Naive B cell (primary cell): ENCODE data around the gene SRD5A3. TPM values are rescaled to one million over a fixed set of nuclear protein-coding genes. Genes with fewer than 3 reads are reported as not detected.
A peak's percentile ranks its signal among the peaks of the same experiment; 100 is the strongest.

ENCODE experiments used
- ATAC-seq, 2 donors: fragments of 150-1000 bp; cut with Tn5 transposase; 2 replicates each; pipeline ENCODE4 v1.10.0; 2021; ENCODE audit warnings: low read depth in 2 of 2, mild to moderate bottlenecking in 2 of 2, moderate library complexity in 2 of 2
- DNase-seq: peaks from one replicate; pipeline ENCODE4 v3.0.0; 2022
- H3K27ac Mint-ChIP-seq, 6 donors: one replicate each; pipeline ENCODE4 v1.8.0; 2020 to 2022; ENCODE audit warnings: mild to moderate bottlenecking in 6 of 6, mixed read lengths in 6 of 6, moderate library complexity in 5 of 6, inconsistent platforms in 2 of 6
- H3K27me3 Mint-ChIP-seq, 3 donors: one replicate each; pipeline ENCODE4 v1.8.0; 2021 to 2022; ENCODE audit warnings: mixed read lengths in 3 of 3, mild to moderate bottlenecking in 1 of 3
- H3K36me3 Mint-ChIP-seq, 2 donors: one replicate each; pipeline ENCODE4 v1.8.0; 2020 to 2022; ENCODE audit warnings: mixed read lengths in 2 of 2, inconsistent platforms in 1 of 2, mild to moderate bottlenecking in 1 of 2
- H3K4me1 Mint-ChIP-seq, 3 donors: one replicate each; pipeline ENCODE4 v1.8.0; 2020 to 2022; ENCODE audit warnings: mixed read lengths in 3 of 3, inconsistent platforms in 1 of 3, mild to moderate bottlenecking in 1 of 3, moderate library complexity in 1 of 3
- H3K4me3 Mint-ChIP-seq, 8 donors: one replicate each; pipeline ENCODE4 v1.8.0; 2020 to 2022; ENCODE audit warnings: mild to moderate bottlenecking in 8 of 8, mixed read lengths in 8 of 8, moderate library complexity in 8 of 8, inconsistent platforms in 2 of 8
- H3K9me3 Mint-ChIP-seq, 7 donors: one replicate each; pipeline ENCODE4 v1.8.0; 2020 to 2022; ENCODE audit warnings: mixed read lengths in 7 of 7, mild to moderate bottlenecking in 5 of 7, inconsistent platforms in 2 of 7, moderate library complexity in 1 of 7
- polyA plus RNA-seq, 6 donors: library from polyadenylated mRNA; unstranded; fragments of 300-500 nt; fragmentation: Illumina TruSeq; gene quantifications; one replicate each; pipeline ENCODE4 v1.2.3, GENCODE V29; 2021; ENCODE audit warnings: low read depth in 6 of 6

The SRD5A3 gene
- polyA plus RNA-seq, 6 donors from 2014 or later = 3.9 to 9.6 (median 5.5) TPM

GRCh38 chr4:55395218-55395528 lies 49.1 kb downstream of the SRD5A3 start:
- no peaks in the 10 kb centered on the region for H3K27me3 Mint-ChIP-seq
- H3K27ac Mint-ChIP-seq = peak overlapping the region; percentile 98 to 100 (median 99)
- H3K4me1 Mint-ChIP-seq = peaks cover 33 to 38% (median 36%) of the 10 kb centered on the region in 3 donors
- no peaks in the 10 kb centered on the region for H3K9me3 Mint-ChIP-seq
- H3K4me3 Mint-ChIP-seq = peak overlapping the region; percentile 92 to 100 (median 96)
- ATAC-seq (no peak), DNase-seq (no peak)
- peaks cover 0 to 8% of the 10 kb centered on the region in 2 donors for H3K36me3 Mint-ChIP-seq

GRCh38 chr4:55395529-55396307 lies 49.7 kb downstream of the SRD5A3 start, which contains the start of gene TMEM165:
TMEM165 (plus strand) TSS chr4:55395957; CDS start chr4:55396190, 233 bp downstream.
- H3K27ac Mint-ChIP-seq = peak within 1 kb of the TSS; percentile 98 to 100 (median 99)
- peak within 1 kb of the TSS; percentile 92 to 100 (median 96) for H3K4me3 Mint-ChIP-seq
- DNase-seq (peak; percentile 92), ATAC-seq (peak; percentile 83 to 85)
- no peaks in the 10 kb centered on the region for H3K27me3 Mint-ChIP-seq
- H3K4me1 Mint-ChIP-seq = peaks cover 37 to 42% (median 40%) of the 10 kb centered on the region in 3 donors
- no peaks in the 10 kb centered on the region for H3K9me3 Mint-ChIP-seq
- peaks cover 0 to 8% of the 10 kb centered on the region in 2 donors for H3K36me3 Mint-ChIP-seq

DNA sequence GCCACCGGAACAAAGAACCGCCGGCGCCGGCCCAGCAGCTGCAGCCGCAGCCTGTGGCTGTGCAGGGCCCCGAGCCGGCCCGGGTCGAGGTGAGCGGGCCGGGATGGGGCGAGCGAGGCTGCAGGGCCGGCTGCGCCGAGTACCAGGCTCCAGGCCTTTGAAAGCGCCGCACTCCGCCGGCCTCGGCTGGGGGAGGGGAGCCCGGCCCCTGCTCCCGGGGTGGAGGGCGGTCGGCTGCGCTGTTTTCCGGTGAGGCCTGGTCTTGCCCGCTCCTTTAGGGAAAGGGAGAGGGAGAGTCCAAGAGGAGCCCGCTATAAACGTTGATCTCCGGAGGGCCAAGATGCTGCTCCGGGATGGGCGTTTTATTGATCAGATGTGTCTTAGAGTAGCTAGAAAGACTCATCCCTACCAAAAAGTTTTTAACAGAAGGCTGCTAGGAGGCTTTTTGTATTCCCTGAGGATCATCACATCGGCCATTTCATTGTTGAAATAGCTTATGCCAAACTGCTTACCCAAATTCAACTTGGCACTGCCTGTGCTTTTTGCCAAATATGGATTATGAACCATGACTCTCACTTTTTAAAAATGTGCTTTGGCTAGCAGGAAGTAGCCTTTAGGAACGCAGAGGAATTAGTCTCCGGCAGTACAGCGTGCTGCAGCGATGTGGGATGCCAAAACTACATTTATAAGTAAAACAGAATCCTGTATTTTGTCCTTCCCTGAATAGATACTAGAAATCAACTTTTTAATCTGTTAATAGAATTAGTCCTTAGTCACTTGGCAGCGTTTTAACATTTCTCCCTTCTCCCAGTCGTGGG lies 50.5 kb downstream of the SRD5A3 start:
- H3K27me3 Mint-ChIP-seq = no peaks in the 10 kb centered on the region
- H3K27ac Mint-ChIP-seq = peak overlapping the region; percentile 9 to 100 (median 90)
- H3K4me3 Mint-ChIP-seq = peak overlapping the region; percentile 79 to 100 (median 96)
- H3K36me3 Mint-ChIP-seq = peaks cover 4 to 8% of the 10 kb centered on the region in 2 donors
- DNase-seq (no peak), ATAC-seq (no peak)
- no peaks in the 10 kb centered on the region for H3K9me3 Mint-ChIP-seq
- H3K4me1 Mint-ChIP-seq = peaks cover 43 to 45% (median 44%) of the 10 kb centered on the region in 3 donors

DNA sequence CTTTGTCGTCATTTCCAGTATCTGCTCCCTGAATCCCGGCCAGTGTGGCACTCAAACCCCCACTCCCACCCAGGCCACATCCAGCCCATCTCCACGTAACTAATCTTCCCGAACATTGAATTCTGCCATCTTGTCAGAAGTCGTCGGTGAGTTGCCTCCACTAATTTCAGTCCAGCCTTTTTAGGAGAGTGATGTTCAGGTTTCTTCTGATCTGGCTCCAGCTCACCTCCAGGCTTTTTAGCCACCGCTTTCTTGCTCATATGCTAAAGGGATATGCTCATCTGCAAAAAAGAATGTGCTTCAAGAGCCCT lies 51.0 kb downstream of the SRD5A3 start:
- H3K36me3 Mint-ChIP-seq = peaks cover 4 to 8% of the 10 kb centered on the region in 2 donors
- ATAC-seq (no peak), DNase-seq (no peak)
- no peaks in the 10 kb centered on the region for H3K9me3 Mint-ChIP-seq
- H3K27me3 Mint-ChIP-seq = no peaks in the 10 kb centered on the region
- peak overlapping the region; percentile 79 to 96 (median 92) for H3K4me3 Mint-ChIP-seq
- peak overlapping the region in 5 of 6 donors; percentile 82 to 99 (median 93) for H3K27ac Mint-ChIP-seq
- H3K4me1 Mint-ChIP-seq = peaks cover 43 to 45% (median 44%) of the 10 kb centered on the region in 3 donors

DNA sequence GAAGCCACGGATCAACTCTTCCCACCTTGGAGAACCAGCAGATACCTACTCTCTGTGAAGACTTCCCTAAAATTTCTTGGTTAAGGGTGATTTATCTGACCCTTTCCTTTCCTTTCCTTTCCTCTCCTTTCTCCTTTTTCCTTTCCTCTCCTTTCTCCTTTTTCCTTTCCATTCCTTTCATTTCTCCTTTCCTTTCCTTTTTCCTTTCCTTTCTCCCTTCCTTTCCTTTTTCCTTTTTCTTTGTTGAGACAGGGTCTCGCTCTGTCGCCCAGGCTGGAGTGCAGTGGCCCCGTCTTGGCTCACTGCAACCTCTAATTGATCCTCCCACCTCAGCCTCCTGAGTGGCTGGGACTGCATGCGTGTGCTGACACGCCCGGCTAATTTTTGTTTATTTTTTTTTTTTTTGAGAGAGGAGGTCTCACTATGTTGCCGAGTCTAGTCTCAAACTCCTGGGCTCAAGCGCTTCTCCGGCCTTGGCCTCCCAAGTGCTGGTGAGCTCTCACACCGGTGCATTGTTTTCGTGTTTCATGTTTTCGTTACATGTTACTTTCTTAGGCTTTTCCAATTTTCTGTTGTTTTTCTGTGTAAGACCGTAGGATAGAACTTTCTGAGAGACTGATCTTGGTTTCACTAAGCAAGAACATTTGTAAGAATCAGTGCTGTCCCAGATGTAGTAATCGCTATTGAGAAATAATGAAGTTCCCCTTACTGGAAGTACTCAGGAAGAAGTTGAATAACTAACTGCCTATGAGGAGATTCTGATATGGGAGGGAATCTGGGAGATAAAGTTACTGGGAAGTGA lies 51.7 kb downstream of the SRD5A3 start:
- peaks cover 43 to 48% (median 44%) of the 10 kb centered on the region in 3 donors for H3K4me1 Mint-ChIP-seq
- ATAC-seq = no peak
- H3K27me3 Mint-ChIP-seq = no peaks in the 10 kb centered on the region
- H3K36me3 Mint-ChIP-seq = peaks cover 4 to 8% of the 10 kb centered on the region in 2 donors
- H3K27ac Mint-ChIP-seq = peak overlapping the region; percentile 78 to 99 (median 92)
- no peak for DNase-seq
- H3K4me3 Mint-ChIP-seq = peak overlapping the region; percentile 79 to 96 (median 92)
- no peaks in the 10 kb centered on the region for H3K9me3 Mint-ChIP-seq

DNA sequence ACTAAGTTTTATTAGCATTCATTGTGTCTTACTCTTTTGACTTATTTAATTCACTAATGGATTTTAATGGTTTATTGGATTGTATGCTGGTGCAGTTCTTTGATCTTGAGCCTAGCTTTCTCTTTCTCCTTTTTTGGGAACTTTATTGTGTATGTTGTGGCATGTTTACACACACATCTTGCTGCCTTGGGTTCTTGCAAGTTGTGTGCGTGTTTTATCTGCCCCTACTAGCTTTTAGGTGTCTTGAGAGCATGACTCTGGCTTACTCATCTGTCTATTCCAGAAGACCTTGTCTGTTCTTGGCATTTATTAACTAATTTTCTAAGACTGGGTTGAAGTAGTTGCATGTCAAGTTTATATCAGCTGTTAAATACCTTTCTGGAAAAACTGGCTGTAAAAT lies 52.4 kb downstream of the SRD5A3 start:
- ATAC-seq = no peak
- no peak for DNase-seq
- H3K9me3 Mint-ChIP-seq = no peaks in the 10 kb centered on the region
- H3K27ac Mint-ChIP-seq = peak overlapping the region in 1 of 6 donors; percentile 99
- H3K4me1 Mint-ChIP-seq = peaks cover 43 to 52% (median 45%) of the 10 kb centered on the region in 3 donors
- H3K4me3 Mint-ChIP-seq = peak overlapping the region in 5 of 8 donors; percentile 7 to 96 (median 91)
- H3K27me3 Mint-ChIP-seq = no peaks in the 10 kb centered on the region
- peaks cover 4 to 8% of the 10 kb centered on the region in 2 donors for H3K36me3 Mint-ChIP-seq

- Mint-ChIP-seq H3K27ac (peak overlapping the region in 4 of 6 donors; percentile 24 to 75 (median 56)), H3K36me3 (peaks cover 4 to 8% of the 10 kb centered on the region in 2 donors), H3K4me1 (peaks cover 47 to 55% (median 50%) of the 10 kb centered on the region in 3 donors), H3K9me3 (no peaks in the 10 kb centered on the region), H3K27me3 (no peaks in the 10 kb centered on the region), H3K4me3 (peak overlapping the region in 7 of 8 donors; percentile 3 to 92 (median 61))
- DNase-seq (no peak), ATAC-seq (no peak)
Observed at GRCh38 chr4:55398966-55399365, 52.9 kb downstream of the SRD5A3 start.

- Mint-ChIP-seq H3K4me3 (peak overlapping the region in 2 of 8 donors; percentile 67 to 92), H3K27me3 (no peaks in the 10 kb centered on the region), H3K27ac (peak overlapping the region in 2 of 6 donors; percentile 24 to 75), H3K9me3 (no peaks in the 10 kb centered on the region), H3K4me1 (peaks cover 44 to 55% (median 51%) of the 10 kb centered on the region in 3 donors), H3K36me3 (peaks cover 4 to 8% of the 10 kb centered on the region in 2 donors)
- no peak for ATAC-seq
- no peak for DNase-seq
Observed at GRCh38 chr4:55399581-55399980, 53.5 kb downstream of the SRD5A3 start.

- Mint-ChIP-seq H3K4me3 (no peak overlapping the region), H3K9me3 (no peaks in the 10 kb centered on the region), H3K4me1 (peaks cover 32 to 38% (median 34%) of the 10 kb centered on the region in 3 donors), H3K27me3 (no peaks in the 10 kb centered on the region), H3K27ac (peak overlapping the region in 1 of 6 donors; percentile 69), H3K36me3 (peaks cover 0 to 4% of the 10 kb centered on the region in 2 donors)
- ATAC-seq = no peak
- no peak for DNase-seq
Observed at GRCh38 chr4:55405073-55405472, 59.0 kb downstream of the SRD5A3 start.

GRCh38 chr4:55406545-55406944 lies 60.5 kb downstream of the SRD5A3 start:
- H3K4me3 Mint-ChIP-seq = no peak overlapping the region
- DNase-seq = no peak
- no peaks in the 10 kb centered on the region for H3K36me3 Mint-ChIP-seq
- peaks cover 27 to 35% (median 34%) of the 10 kb centered on the region in 3 donors for H3K4me1 Mint-ChIP-seq
- H3K27ac Mint-ChIP-seq = peak overlapping the region in 4 of 6 donors; percentile 7 to 63 (median 50)
- no peaks in the 10 kb centered on the region for H3K9me3 Mint-ChIP-seq
- no peak for ATAC-seq
- H3K27me3 Mint-ChIP-seq = no peaks in the 10 kb centered on the region

DNA sequence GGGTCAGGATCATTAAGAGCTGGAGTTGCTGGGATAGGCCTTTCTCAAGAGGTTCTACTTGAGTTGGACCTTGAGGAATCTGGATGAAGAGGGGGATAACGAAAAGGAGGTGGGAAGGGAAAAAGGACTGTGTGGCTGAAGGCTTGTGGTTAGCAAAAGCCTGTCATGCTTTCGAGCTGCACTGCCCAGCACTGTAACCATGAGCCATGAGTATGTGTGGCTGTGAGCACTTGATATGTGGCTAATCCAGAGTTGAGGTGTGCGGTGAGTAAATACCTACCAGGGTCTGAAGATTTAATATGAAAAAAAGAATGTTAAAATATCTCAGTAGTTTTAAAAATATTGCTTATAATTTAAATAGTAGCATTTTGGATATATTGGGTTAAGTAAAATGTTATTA lies 61.1 kb downstream of the SRD5A3 start:
- Mint-ChIP-seq H3K9me3 (no peaks in the 10 kb centered on the region), H3K4me1 (peaks cover 27 to 35% (median 34%) of the 10 kb centered on the region in 3 donors), H3K4me3 (no peak overlapping the region), H3K27me3 (no peaks in the 10 kb centered on the region), H3K27ac (peak overlapping the region in 3 of 6 donors; percentile 47 to 63 (median 52)), H3K36me3 (no peaks in the 10 kb centered on the region)
- DNase-seq (no peak), ATAC-seq (no peak)

DNA sequence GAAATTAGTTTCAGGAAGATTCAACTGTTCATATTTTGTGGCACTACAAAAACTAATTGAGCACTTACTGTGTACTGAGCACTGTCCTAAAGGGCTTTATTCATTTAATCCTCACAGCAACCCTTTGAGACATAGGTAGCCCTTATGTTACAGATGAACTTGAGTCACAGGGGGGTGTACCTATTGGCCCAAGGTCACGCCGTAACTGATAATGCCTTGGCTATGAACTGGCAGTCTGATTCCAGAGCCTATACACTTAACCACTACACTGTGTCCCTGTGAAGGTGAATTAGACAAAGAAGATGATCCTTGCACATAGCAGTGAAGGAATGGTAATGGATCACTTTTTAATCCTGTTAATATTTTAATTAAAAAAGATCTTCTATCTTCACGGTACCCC lies 61.7 kb downstream of the SRD5A3 start:
- H3K36me3 Mint-ChIP-seq = no peaks in the 10 kb centered on the region
- ATAC-seq = no peak
- H3K4me3 Mint-ChIP-seq = no peak overlapping the region
- peaks cover 27 to 34% (median 32%) of the 10 kb centered on the region in 3 donors for H3K4me1 Mint-ChIP-seq
- peak overlapping the region in 1 of 6 donors; percentile 20 for H3K27ac Mint-ChIP-seq
- H3K27me3 Mint-ChIP-seq = no peaks in the 10 kb centered on the region
- no peaks in the 10 kb centered on the region for H3K9me3 Mint-ChIP-seq
- DNase-seq = no peak
